GM23338 (cell line): Measurements from ENCODE around the gene SORCS3. TPM values are rescaled to one million over a fixed set of nuclear protein-coding genes. Genes with fewer than 3 reads are reported as not detected.

ENCODE experiments used
- ATAC-seq: fragments of 200-7000 bp; cut with Tn5 transposase; 3 replicates; pipeline ENCODE4 v1.9.1; 2020
- DNase-seq: peaks from one replicate; pipeline ENCODE4 v3.0.0-alpha.2; 2015; ENCODE audit warnings: low spot score
- H2AFZ ChIP-seq: fragments of 200-600 bp; sonication (generic); 2 replicates; pipeline ENCODE4 v1.8.0; 2016; ENCODE audit warnings: antibody characterized with exemption, mild to moderate bottlenecking, moderate library complexity
- H3F3A ChIP-seq: fragments of 200-600 bp; sonication (generic); replicated peaks from 2 replicates; pipeline ENCODE4 v1.8.0; 2017; ENCODE audit warnings: antibody characterized with exemption, mixed run types, low read depth
- H3K27ac ChIP-seq: fragments of 200-600 bp; sonication (generic); 2 replicates; pipeline ENCODE4 v1.6.1; 2016; ENCODE audit warnings: low read depth
- H3K27me3 ChIP-seq: fragments of 200-600 bp; sonication (generic); 2 replicates; pipeline ENCODE4 v1.8.0; 2016; ENCODE audit warnings: mild to moderate bottlenecking, mixed run types, moderate library complexity; ENCODE audit not compliant: insufficient read depth
- H3K36me3 ChIP-seq: fragments of 200-600 bp; sonication (generic); 2 replicates; pipeline ENCODE4 v1.8.0; 2016; ENCODE audit warnings: mild to moderate bottlenecking; ENCODE audit not compliant: insufficient read depth
- H3K4me1 ChIP-seq: fragments of 200-600 bp; sonication (generic); 2 replicates; pipeline ENCODE4 v1.8.0; 2016; ENCODE audit warnings: mild to moderate bottlenecking, moderate library complexity; ENCODE audit not compliant: insufficient read depth
- H3K4me2 ChIP-seq: fragments of 200-600 bp; sonication (generic); 2 replicates; pipeline ENCODE4 v1.7.1; 2017; ENCODE audit warnings: mixed run types
- H3K4me3 ChIP-seq: fragments of 200-600 bp; sonication (generic); 2 replicates; pipeline ENCODE4 v1.6.1; 2016; ENCODE audit warnings: mixed run types
- H3K79me2 ChIP-seq: fragments of 200-600 bp; sonication (generic); replicated peaks from 2 replicates; pipeline ENCODE4 v1.8.0; 2017; ENCODE audit warnings: mild to moderate bottlenecking; ENCODE audit not compliant: insufficient read depth
- H3K9me2 ChIP-seq: fragments of 200-600 bp; sonication (generic); 2 replicates; pipeline ENCODE4 v1.8.0; 2017; ENCODE audit not compliant: insufficient read depth
- H4K20me1 ChIP-seq: fragments of 200-600 bp; sonication (generic); replicated peaks from 2 replicates; pipeline ENCODE4 v1.8.0; 2017; ENCODE audit warnings: mild to moderate bottlenecking; ENCODE audit not compliant: insufficient read depth
- H3K27ac Mint-ChIP-seq: 2 replicates; pipeline ENCODE4 v1.8.0; 2020; ENCODE audit warnings: inconsistent platforms, mild to moderate bottlenecking, moderate library complexity, mixed read lengths
- H3K27me3 Mint-ChIP-seq: 3 replicates; pipeline ENCODE4 v1.8.0; 2022; ENCODE audit warnings: low read depth, mild to moderate bottlenecking, moderate library complexity, mixed read lengths, inconsistent platforms; ENCODE audit not compliant: insufficient read depth, poor library complexity
- H3K36me3 Mint-ChIP-seq: 3 replicates; pipeline ENCODE4 v1.8.0; 2021; ENCODE audit warnings: low read depth, mild to moderate bottlenecking, inconsistent platforms, moderate library complexity, mixed read lengths
- H3K4me1 Mint-ChIP-seq: 3 replicates; pipeline ENCODE4 v1.8.0; 2020; ENCODE audit warnings: mild to moderate bottlenecking, inconsistent platforms, mixed read lengths
- H3K4me3 Mint-ChIP-seq: 3 replicates; pipeline ENCODE4 v1.8.0; 2021; ENCODE audit warnings: moderate library complexity, mild to moderate bottlenecking, inconsistent platforms, mixed read lengths
- H3K9me3 Mint-ChIP-seq: 3 replicates; pipeline ENCODE4 v1.8.0; 2020; ENCODE audit warnings: moderate library complexity, mild to moderate bottlenecking, inconsistent platforms, mixed read lengths
- CREB1 ChIP-seq: fragments of 250-450 bp; sonication (Bioruptor Pico); IDR thresholded peaks from 2 replicates; pipeline ENCODE4 v1.5.0; 2020; ENCODE audit warnings: low read depth, mild to moderate bottlenecking, moderate library complexity
- EZH2phosphoT487 ChIP-seq: fragments of 200-600 bp; sonication (generic); IDR thresholded peaks from one replicate; pipeline ENCODE4 v1.8.1; 2018; ENCODE audit warnings: antibody characterized with exemption; ENCODE audit not compliant: unreplicated experiment
- JUNB ChIP-seq: IDR thresholded peaks from one replicate; pipeline ENCODE4 v1.6.1; 2016; ENCODE audit warnings: antibody characterized with exemption; ENCODE audit not compliant: unreplicated experiment
- ZNF331 ChIP-seq: fragments of 250-450 bp; sonication (Bioruptor Pico); IDR thresholded peaks from 2 replicates; pipeline ENCODE4 v1.5.0; 2020; ENCODE audit warnings: low read depth, mild to moderate bottlenecking, moderate library complexity
- polyA plus RNA-seq: library from polyadenylated mRNA; unstranded; fragments of >200 nt; fragmentation: Nextera tagmentation; extraction: Ambion mirVana; gene quantifications from 2 replicates; pipeline ENCODE4 v1.2.1, GENCODE V29; 2016
- total RNA-seq: library from RNA; depleted of rRNA; stranded (reverse); fragments of >200 nt; shearing (Covaris generic); gene quantifications from 2 replicates; pipeline ENCODE4 v1.2.3, GENCODE V29; 2014
- TF ChIP-seq, protein P1 (sequence below): fragments of 250-450 bp; sonication (Bioruptor Pico); IDR thresholded peaks from 2 replicates; pipeline ENCODE4 v1.5.0; 2020; ENCODE audit warnings: mild to moderate bottlenecking, moderate library complexity
- TF ChIP-seq, protein P2 (sequence below): IDR thresholded peaks from 2 replicates; pipeline ENCODE4 v1.6.1; 2016; ENCODE audit warnings: antibody characterized with exemption
- TF ChIP-seq, protein P3 (sequence below): IDR thresholded peaks from one replicate; pipeline ENCODE4 v1.6.1; 2018; ENCODE audit warnings: antibody characterized with exemption; ENCODE audit not compliant: unreplicated experiment

SORCS3 gene
- total and polyA plus RNA-seq, 2 experiments from 2014 or later: 0.37 to 1.4 TPM

DNA sequence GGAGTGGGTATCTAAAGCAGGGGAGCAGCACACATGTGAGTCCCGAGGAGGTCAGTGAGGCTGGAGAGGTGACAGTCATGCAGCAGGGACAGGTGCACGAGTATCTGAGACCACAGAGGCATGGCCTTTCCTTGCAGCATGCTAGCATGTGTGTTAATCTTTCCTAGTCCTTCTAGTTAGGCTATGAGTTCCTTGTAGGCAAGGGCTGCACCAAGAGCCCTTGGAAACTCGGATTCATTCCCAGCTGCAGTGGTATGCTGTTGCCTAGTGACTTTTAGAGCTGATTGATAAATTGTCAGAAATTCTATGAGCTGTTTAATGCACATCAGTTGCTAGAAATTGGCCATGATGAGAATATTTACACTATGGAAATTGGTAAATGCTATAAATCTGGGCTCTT lies 132.0 kb downstream of the SORCS3 start (continued):
- TF ChIP-seq, protein P1, sequence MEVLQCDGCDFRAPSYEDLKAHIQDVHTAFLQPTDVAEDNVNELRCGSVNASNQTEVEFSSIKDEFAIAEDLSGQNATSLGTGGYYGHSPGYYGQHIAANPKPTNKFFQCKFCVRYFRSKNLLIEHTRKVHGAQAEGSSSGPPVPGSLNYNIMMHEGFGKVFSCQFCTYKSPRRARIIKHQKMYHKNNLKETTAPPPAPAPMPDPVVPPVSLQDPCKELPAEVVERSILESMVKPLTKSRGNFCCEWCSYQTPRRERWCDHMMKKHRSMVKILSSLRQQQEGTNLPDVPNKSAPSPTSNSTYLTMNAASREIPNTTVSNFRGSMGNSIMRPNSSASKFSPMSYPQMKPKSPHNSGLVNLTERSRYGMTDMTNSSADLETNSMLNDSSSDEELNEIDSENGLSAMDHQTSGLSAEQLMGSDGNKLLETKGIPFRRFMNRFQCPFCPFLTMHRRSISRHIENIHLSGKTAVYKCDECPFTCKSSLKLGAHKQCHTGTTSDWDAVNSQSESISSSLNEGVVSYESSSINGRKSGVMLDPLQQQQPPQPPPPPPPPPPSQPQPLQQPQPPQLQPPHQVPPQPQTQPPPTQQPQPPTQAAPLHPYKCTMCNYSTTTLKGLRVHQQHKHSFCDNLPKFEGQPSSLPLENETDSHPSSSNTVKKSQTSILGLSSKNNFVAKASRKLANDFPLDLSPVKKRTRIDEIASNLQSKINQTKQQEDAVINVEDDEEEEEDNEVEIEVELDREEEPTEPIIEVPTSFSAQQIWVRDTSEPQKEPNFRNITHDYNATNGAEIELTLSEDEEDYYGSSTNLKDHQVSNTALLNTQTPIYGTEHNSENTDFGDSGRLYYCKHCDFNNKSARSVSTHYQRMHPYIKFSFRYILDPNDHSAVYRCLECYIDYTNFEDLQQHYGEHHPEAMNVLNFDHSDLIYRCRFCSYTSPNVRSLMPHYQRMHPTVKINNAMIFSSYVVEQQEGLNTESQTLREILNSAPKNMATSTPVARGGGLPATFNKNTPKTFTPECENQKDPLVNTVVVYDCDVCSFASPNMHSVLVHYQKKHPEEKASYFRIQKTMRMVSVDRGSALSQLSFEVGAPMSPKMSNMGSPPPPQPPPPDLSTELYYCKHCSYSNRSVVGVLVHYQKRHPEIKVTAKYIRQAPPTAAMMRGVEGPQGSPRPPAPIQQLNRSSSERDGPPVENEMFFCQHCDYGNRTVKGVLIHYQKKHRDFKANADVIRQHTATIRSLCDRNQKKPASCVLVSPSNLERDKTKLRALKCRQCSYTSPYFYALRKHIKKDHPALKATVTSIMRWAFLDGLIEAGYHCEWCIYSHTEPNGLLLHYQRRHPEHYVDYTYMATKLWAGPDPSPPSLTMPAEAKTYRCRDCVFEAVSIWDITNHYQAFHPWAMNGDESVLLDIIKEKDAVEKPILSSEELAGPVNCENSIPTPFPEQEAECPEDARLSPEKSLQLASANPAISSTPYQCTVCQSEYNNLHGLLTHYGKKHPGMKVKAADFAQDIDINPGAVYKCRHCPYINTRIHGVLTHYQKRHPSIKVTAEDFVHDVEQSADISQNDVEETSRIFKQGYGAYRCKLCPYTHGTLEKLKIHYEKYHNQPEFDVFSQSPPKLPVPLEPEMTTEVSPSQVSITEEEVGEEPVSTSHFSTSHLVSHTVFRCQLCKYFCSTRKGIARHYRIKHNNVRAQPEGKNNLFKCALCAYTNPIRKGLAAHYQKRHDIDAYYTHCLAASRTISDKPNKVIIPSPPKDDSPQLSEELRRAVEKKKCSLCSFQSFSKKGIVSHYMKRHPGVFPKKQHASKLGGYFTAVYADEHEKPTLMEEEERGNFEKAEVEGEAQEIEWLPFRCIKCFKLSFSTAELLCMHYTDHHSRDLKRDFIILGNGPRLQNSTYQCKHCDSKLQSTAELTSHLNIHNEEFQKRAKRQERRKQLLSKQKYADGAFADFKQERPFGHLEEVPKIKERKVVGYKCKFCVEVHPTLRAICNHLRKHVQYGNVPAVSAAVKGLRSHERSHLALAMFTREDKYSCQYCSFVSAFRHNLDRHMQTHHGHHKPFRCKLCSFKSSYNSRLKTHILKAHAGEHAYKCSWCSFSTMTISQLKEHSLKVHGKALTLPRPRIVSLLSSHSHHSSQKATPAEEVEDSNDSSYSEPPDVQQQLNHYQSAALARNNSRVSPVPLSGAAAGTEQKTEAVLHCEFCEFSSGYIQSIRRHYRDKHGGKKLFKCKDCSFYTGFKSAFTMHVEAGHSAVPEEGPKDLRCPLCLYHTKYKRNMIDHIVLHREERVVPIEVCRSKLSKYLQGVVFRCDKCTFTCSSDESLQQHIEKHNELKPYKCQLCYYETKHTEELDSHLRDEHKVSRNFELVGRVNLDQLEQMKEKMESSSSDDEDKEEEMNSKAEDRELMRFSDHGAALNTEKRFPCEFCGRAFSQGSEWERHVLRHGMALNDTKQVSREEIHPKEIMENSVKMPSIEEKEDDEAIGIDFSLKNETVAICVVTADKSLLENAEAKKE: no peak
- TF ChIP-seq, protein P2, sequence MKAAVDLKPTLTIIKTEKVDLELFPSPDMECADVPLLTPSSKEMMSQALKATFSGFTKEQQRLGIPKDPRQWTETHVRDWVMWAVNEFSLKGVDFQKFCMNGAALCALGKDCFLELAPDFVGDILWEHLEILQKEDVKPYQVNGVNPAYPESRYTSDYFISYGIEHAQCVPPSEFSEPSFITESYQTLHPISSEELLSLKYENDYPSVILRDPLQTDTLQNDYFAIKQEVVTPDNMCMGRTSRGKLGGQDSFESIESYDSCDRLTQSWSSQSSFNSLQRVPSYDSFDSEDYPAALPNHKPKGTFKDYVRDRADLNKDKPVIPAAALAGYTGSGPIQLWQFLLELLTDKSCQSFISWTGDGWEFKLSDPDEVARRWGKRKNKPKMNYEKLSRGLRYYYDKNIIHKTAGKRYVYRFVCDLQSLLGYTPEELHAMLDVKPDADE: no peak
- TF ChIP-seq JUNB: no peak
- no peak for TF ChIP-seq EZH2phosphoT487

DNA sequence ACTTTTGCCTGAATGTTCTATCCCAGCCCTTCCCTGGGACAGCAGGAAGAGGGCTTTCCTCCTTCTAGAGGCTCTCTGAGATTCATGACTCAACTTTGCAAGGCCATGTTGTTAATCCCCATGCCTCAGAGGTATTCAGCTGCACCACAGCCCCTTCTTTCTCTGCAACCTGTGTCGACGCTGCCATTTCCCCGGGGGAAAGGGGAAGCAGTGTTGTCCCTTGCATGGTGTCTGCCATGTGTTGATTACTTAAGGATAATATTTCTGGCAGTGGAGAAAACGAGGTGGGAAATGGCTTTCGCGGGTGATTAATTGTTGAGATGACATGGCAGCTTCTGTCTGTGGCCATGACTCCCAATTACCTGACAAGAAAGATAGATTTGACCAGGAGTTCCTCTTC lies 133.1 kb downstream of the SORCS3 start:
- no peaks in the 10 kb centered on the region for H3F3A ChIP-seq
- H3K79me2 ChIP-seq: no peaks in the 10 kb centered on the region
- H3K4me3 ChIP-seq: no peak overlapping the region
- H3K4me3 Mint-ChIP-seq: no peak overlapping the region
- H3K9me3 Mint-ChIP-seq: no peaks in the 10 kb centered on the region
- ATAC-seq (no peak), DNase-seq (no peak)
- no peaks in the 10 kb centered on the region for H3K4me1 ChIP-seq
- no peak overlapping the region for H3K27ac Mint-ChIP-seq
- H3K9me2 ChIP-seq: no peaks in the 10 kb centered on the region; the same call in 1 of the 2 replicates
- H3K4me1 Mint-ChIP-seq: peaks cover 15% of the 10 kb centered on the region
- no peak overlapping the region for H3K4me2 ChIP-seq
- H3K36me3 ChIP-seq: no peaks in the 10 kb centered on the region
- no peaks in the 10 kb centered on the region for H4K20me1 ChIP-seq
- peaks cover 9% of the 10 kb centered on the region for H3K27me3 Mint-ChIP-seq
- no peaks in the 10 kb centered on the region for H3K27me3 ChIP-seq
- no peaks in the 10 kb centered on the region for H3K36me3 Mint-ChIP-seq
- no peak overlapping the region for H3K27ac ChIP-seq
- no peak overlapping the region for H2AFZ ChIP-seq
- TF ChIP-seq CREB1 (CRISPR knock-in tag) (no peak), ZNF331 (CRISPR knock-in tag) (no peak)
- TF ChIP-seq, protein P3, sequence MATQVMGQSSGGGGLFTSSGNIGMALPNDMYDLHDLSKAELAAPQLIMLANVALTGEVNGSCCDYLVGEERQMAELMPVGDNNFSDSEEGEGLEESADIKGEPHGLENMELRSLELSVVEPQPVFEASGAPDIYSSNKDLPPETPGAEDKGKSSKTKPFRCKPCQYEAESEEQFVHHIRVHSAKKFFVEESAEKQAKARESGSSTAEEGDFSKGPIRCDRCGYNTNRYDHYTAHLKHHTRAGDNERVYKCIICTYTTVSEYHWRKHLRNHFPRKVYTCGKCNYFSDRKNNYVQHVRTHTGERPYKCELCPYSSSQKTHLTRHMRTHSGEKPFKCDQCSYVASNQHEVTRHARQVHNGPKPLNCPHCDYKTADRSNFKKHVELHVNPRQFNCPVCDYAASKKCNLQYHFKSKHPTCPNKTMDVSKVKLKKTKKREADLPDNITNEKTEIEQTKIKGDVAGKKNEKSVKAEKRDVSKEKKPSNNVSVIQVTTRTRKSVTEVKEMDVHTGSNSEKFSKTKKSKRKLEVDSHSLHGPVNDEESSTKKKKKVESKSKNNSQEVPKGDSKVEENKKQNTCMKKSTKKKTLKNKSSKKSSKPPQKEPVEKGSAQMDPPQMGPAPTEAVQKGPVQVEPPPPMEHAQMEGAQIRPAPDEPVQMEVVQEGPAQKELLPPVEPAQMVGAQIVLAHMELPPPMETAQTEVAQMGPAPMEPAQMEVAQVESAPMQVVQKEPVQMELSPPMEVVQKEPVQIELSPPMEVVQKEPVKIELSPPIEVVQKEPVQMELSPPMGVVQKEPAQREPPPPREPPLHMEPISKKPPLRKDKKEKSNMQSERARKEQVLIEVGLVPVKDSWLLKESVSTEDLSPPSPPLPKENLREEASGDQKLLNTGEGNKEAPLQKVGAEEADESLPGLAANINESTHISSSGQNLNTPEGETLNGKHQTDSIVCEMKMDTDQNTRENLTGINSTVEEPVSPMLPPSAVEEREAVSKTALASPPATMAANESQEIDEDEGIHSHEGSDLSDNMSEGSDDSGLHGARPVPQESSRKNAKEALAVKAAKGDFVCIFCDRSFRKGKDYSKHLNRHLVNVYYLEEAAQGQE: no peak
